Measurements from ENCODE around the gene HMGXB3.

HMGXB3 gene

DNA sequence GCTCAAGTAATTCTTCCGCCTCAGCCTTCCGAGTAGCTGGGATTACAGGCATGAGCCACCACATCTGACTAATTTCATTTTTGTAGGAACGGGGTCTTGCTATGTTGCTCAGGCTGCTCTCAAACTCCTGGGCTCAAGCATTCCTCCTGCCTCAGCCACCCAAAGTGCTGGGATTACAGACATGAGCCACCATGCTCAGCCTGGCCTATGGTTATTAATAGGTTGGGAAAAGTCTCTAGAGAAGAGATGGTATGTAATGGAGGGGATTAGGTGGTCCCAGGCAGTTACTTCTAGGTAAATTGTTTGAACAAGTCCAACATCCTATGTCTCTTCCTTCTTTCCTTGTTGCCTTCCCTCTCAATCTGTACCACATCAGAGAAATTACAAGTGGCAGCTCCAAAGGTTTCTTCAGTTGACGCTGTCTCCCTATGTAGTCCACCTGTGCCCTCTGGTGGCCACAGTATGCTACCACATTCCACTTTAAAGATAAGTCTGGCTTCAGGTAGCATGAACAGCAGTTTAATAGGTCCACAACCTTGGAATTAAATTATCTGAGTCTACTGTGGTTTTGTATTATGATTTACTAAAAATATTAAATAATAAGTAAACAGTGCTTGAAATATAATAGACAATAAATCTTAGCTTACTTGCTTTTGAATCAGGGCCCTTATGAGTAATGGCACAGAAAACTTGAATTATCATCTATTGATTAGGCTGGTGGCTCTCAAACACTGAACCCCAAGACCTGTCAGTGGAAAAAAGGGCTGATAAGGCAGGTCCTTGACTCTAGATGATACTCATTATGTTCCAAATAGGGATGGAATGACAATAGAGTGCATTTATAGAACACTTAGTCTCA, 9.8 kb upstream of the HMGXB3 start:
- DNase-seq = peak; percentile 39

- no peak for DNase-seq
Measured at GRCh38 chr5:149993471-149993870, 7.1 kb upstream of the HMGXB3 start.

DNA sequence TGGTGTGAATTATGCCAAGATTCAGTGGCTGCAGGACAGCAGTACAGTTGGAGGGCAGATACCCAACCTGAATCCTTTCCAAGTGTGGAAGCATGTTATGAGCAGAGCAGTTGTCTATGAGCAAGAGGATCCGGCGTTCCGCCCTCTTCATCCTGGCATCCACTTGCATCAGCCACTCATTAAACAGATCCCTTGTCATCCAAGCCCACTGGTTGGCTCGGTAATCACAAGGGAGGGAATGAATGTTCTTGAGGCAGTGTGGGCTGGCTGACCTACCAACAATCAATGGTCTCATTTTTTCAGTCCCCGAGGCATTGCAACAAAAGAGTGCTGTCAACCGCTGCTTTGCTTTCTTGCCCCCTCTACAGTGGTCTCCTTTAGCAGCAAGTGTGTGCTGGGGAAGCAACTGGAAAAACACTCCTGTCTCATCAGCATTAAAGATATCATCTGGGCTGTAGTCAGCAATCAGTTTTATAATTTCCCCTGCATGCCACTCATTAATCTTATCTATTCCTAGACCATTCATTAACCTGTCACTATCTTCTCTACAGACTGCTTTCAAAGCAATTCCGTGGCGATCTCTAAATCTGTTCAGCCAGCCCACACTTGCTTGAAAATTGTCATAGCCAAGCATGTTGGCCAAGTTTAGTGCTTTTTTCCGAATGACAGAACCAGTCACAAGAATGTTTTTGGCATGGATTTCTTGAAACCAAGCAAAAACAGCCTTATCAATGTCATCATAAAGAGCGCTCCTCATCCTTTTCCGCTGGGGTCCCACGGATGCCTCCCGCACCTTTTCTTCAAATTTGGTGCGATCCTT, 4.9 kb upstream of the HMGXB3 start:
- no peak for DNase-seq

GRCh38 chr5:149996205-149996890, 4.2 kb upstream of the HMGXB3 start:
- no peak for DNase-seq

GRCh38 chr5:149998281-149998680, 2.3 kb upstream of the HMGXB3 start:
- DNase-seq = no peak

GRCh38 chr5:149999359-149999758, 1.2 kb upstream of the HMGXB3 start:
- no peak for DNase-seq

- DNase-seq = no peak
Measured at GRCh38 chr5:149999866-150000255, 678 bp upstream of the HMGXB3 start.

DNA sequence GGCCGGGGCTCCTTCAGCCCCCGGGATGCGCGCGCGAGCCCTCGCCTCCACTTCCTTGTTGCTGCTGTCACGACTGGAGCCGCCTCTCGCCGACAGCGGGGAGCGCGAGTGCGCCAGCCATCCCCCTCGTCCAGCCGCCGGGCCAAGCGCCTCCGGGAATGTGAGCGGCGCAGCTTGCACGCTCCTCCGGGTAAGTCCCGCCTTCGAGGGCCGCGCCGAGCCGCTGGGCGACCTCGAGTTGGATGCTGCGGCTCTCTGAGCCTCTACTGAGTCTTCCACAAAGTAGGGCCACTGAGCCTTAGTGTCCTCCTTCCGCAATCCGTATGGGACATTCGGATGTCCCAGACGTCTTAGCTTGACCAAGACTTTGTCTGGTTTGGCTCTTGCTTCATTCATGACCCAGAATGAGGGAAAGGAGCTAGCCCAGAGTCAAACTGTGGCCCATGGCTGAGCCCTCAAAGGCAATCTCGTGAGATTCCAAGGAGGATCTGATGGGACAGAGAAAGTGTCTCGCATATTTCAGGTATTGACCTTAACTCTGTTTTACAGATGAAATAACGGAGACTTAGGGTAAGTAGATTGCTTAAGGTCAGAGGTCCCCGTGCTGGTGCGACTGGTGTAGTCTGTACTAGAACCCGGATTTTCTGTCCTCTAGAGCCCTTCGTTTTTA, 586 bp downstream of the HMGXB3 start:
- no peak for DNase-seq

DNA sequence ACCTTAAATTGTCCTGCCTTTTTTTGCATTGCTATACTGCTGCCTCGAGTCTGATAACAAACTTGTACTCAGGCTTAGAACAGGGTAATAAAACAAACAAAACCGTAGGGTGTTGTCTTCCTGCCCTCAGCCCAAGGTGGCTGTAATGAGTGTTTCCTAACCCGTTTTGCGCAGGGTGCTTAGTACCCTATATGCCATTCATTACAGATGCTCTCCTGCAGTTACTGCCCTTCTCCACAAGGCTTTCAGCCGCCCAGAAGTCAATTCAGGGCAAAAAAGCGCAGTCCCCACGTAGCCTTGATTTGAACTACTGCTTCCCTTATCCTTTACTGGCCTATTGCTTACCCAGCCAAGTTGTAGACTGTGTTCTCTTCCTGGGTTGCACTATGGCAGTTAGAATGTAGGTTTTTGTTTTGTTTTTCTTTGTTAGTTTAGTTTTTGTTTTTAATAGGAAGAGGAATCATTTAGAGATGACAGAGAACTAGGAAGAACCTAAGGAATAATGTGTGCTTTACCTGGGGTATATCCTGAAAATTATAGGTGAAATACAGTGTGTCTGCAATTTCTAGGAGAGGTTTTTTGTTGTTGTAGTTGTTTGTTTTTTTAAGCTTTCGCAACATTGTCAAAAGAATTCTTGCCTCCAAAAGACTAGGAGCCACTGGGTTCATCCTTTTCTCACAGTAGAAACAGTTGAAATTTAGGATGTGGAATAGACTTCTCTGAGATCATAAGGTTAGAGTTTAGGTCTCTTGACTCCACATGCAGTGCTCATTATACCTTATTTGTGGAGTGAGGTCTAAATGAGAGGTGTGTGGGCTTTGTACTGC, 1.3 kb downstream of the HMGXB3 start:
- peak; percentile 5 for DNase-seq

GRCh38 chr5:150006318-150006717, 5.8 kb downstream of the HMGXB3 start:
- no peak for DNase-seq

DNA sequence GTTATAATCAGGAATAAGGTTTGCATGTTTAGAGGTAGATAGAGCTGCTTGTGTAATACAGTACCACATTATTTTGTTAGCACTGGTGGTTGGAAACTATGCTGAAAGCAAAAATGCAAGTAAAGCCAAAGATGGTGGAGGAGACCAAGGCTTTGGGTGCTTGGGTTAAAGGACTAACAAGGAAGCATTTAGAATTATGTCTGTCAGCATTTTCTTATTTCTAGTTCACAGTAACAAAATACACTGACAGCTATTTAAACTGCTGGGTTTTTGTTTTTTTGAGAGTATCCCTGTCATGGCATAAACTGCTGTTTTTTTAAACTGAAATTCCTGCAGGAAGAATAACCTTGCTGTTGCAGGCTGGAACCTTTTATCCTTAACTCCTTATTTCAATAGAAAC, 6.5 kb downstream of the HMGXB3 start:
- no peak for DNase-seq

DNA sequence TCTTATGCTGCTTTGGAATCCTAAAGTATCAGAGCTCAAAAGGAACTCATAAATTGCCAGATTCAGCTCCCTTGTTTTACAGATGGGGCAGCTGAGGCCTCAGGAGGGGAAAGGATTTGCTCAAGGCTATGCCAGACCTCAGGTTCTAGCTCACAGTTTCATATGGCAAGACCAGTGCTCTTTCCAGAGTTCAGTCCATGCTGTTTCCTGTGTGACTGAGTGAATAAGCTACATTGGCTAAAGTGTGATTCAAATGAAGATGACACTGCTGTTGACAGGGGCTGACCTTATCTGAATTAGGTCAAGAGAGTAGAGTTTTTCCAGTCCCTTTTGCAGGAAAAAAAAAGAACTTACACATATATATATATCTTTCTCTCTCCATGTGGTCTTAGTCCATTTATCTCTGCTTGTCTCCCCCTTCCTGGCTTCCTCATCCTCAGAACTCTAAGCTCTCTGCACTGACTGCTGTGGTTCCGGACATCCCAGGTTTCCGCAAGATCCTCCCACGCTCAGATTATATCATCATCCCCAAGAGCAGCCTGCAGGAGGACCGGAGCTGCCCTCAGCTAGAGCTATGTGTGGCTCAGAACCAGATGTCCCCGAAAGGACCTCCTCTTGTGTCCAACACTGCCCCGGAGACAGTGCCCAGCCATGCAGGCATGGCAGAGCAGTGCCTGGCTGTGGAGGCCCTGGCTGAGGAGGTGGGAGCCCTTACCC, 9.3 kb downstream of the HMGXB3 start:
- no peak for DNase-seq

DNA sequence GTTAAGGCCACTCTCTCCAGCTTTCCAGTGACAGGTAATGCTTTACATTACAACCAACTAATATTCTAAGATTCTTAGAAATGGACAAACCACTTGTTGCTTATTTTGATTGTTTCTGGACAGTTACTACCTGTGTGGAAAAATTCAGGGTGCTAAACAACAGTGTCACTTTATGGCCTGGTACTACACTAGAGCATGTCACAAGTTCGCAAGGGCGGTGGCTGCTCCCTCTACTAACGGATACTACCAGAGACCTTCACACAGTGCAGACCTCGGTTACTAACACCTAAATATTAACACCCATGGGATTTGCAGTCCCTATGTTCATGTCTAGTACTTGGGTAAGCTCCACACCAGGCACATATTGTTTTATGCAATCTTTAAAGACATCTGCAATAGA, 13.4 kb downstream of the HMGXB3 start:
- no peak for DNase-seq

DNA sequence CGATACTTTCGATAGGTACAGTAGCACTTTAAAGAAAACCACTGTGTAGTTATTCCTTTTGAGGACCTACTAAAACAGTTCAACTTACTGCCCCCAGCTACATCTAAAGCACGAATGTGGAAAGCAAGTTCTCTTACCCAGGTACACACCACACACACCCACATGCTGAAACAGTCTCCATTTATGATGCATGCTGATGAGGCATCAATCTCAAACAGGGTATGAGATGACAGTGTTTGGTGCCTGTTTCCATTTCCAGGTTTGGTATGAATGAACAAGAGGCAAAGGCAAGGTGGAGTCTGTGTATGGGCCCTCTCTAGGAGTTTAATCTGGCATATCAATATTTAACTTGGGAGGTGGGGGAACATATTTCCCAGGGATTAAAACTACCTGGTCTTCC, 13.9 kb downstream of the HMGXB3 start:
- no peak for DNase-seq

DNA sequence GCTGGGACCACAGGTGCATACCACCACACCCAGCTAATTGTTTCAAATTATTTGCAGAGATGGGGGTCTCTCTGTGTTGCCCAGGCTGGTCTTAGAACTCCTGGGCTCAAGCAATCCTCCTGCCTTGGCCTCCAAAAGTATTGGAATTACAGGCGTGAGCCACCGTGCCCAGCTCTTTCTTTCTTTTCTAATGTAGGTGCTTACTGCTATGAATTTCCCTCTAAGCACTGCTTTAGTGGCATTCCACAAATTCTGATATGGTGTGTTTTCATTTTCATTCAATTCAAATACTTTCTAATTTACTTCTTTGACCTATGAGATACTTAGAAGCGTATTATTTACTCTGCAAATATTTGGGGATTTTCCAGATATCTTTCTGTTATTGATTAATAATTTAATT, 14.9 kb downstream of the HMGXB3 start:
- DNase-seq = no peak

GRCh38 chr5:150016537-150016936, 16.0 kb downstream of the HMGXB3 start:
- no peak for DNase-seq

GRCh38 chr5:150017226-150018005, 16.9 kb downstream of the HMGXB3 start:
- DNase-seq = no peak

- DNase-seq = no peak
Measured at GRCh38 chr5:150020249-150020648, 19.7 kb downstream of the HMGXB3 start.

DNA sequence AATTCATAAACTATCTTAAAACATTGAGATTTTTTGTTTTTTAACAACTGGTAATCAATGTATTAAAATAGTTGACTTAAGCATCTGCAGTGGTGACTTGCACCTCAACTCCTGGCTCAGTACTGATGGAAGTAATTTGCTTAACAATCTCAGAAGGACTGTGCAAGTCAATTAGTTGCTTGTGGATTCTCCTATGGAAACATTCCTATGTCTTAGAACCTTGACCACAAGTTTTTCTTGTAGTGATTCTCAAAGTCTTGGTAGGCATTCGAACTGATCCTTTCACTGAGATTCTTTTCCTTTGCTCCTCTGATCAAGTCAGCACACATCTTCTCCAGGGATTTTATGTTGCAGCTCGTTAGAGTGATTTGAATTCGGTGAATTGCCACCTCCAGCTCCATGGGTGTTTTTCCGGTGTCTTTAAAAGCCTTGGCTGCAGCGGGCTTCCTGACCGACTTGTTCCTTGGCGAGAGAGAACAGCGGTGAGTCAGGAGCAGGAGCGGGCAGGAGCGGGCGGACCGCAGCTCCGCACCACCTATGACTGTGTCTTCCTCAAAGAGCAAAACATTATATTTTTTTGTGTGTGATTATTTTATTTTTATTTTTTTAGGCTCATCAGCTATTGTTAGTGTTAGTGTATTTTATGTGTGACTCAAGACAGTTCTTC, 21.1 kb downstream of the HMGXB3 start:
- DNase-seq = no peak

GRCh38 chr5:150022158-150022531, 21.6 kb downstream of the HMGXB3 start:
- DNase-seq = no peak

Measured in DMS153 (cell line).